SK-N-SH treated with all-trans-retinoic acid at 6 μM for 48 hours (cell line): Measurements from ENCODE around the gene CHST6.
"Not testable (repeated sequence)": the region's sequence is repeated elsewhere in the genome, so short reads cannot be mapped to it uniquely, and the experiment has no call there.

Source experiments
- ATAC-seq: fragments of 200-7000 bp; cut with Tn5 transposase; 3 replicates; pipeline ENCODE4 v1.9.1; 2020; ENCODE audit warnings: mild to moderate bottlenecking, moderate library complexity
- ARNTL ChIP-seq: fragments of 450-650 bp; formaldehyde crosslinking; IDR thresholded peaks from 2 replicates; pipeline ENCODE4 v1.5.0; 2020; ENCODE audit warnings: low read depth, mild to moderate bottlenecking, moderate library complexity, borderline replicate concordance
- CSDC2 ChIP-seq: fragments of 250-450 bp; sonication (Bioruptor Pico); IDR thresholded peaks from 2 replicates; pipeline ENCODE4 v1.5.0; 2020; ENCODE audit warnings: mild to moderate bottlenecking, moderate library complexity
- CSRNP3 ChIP-seq: fragments of 250-450 bp; sonication (Bioruptor Pico); IDR thresholded peaks from 2 replicates; pipeline ENCODE4 v1.5.1; 2021; ENCODE audit warnings: mild to moderate bottlenecking, moderate library complexity
- ESRRG ChIP-seq: fragments of 250-450 bp; sonication (Bioruptor Pico); IDR thresholded peaks from 2 replicates; pipeline ENCODE4 v1.6.1; 2021; ENCODE audit warnings: mild to moderate bottlenecking
- ISL1 ChIP-seq: fragments of 250-450 bp; sonication (Bioruptor Pico); IDR thresholded peaks from 2 replicates; pipeline ENCODE4 v2.1.2; 2022; ENCODE audit warnings: mild to moderate bottlenecking, moderate library complexity
- OSR1 ChIP-seq: fragments of 250-450 bp; sonication (Bioruptor Pico); IDR thresholded peaks from 2 replicates; pipeline ENCODE4 v1.8.0; 2022; ENCODE audit warnings: moderate library complexity, mild to moderate bottlenecking, inconsistent platforms
- PATZ1 ChIP-seq: fragments of 250-450 bp; sonication (Bioruptor Pico); IDR thresholded peaks from 2 replicates; pipeline ENCODE4 v1.8.0; 2020; ENCODE audit warnings: mild to moderate bottlenecking, moderate library complexity, borderline replicate concordance
- PPARA ChIP-seq: fragments of 250-450 bp; sonication (Bioruptor Pico); IDR thresholded peaks from 2 replicates; pipeline ENCODE4 v1.5.0; 2020; ENCODE audit warnings: mild to moderate bottlenecking, borderline replicate concordance
- RARB ChIP-seq: fragments of 250-450 bp; sonication (Bioruptor Pico); IDR thresholded peaks from 2 replicates; pipeline ENCODE4 v1.8.0; 2021; ENCODE audit warnings: mild to moderate bottlenecking, moderate library complexity
- SNAI2 ChIP-seq: fragments of 250-450 bp; sonication (Bioruptor Pico); IDR thresholded peaks from 2 replicates; pipeline ENCODE4 v1.5.0; 2020; ENCODE audit warnings: mild to moderate bottlenecking, moderate library complexity
- TCF4 ChIP-seq: fragments of 250-450 bp; sonication (Bioruptor Pico); IDR thresholded peaks from 2 replicates; pipeline ENCODE4 v1.8.0; 2021; ENCODE audit warnings: mild to moderate bottlenecking, moderate library complexity, borderline replicate concordance
- TOX ChIP-seq: fragments of 250-450 bp; sonication (Bioruptor Pico); IDR thresholded peaks from 2 replicates; pipeline ENCODE4 v1.8.0; 2021; ENCODE audit warnings: mild to moderate bottlenecking, moderate library complexity, borderline replicate concordance
- ZC3H10 ChIP-seq: fragments of 250-450 bp; sonication (Bioruptor Pico); IDR thresholded peaks from 2 replicates; pipeline ENCODE4 v1.5.1; 2021; ENCODE audit warnings: mild to moderate bottlenecking, moderate library complexity
- ZFP3 ChIP-seq: fragments of 250-450 bp; sonication (Bioruptor Pico); IDR thresholded peaks from 2 replicates; pipeline ENCODE4 v1.5.0; 2020; ENCODE audit warnings: mild to moderate bottlenecking, moderate library complexity
- ZFP30 ChIP-seq: fragments of 450-650 bp; formaldehyde crosslinking; IDR thresholded peaks from 2 replicates; pipeline ENCODE4 v1.5.0; 2022; ENCODE audit warnings: mild to moderate bottlenecking, moderate library complexity
- ZNF565 ChIP-seq: fragments of 450-650 bp; formaldehyde crosslinking; conservative IDR thresholded peaks from 2 replicates; pipeline ENCODE4 v1.5.0; 2020; ENCODE audit warnings: low read depth, mild to moderate bottlenecking, moderate library complexity
- ZNF70 ChIP-seq: fragments of 450-650 bp; formaldehyde crosslinking; IDR thresholded peaks from 2 replicates; pipeline ENCODE4 v1.5.0; 2020; ENCODE audit warnings: mild to moderate bottlenecking, moderate library complexity
- ZNF8 ChIP-seq: fragments of 450-650 bp; formaldehyde crosslinking; IDR thresholded peaks from 2 replicates; pipeline ENCODE4 v1.5.0; 2020; ENCODE audit warnings: mild to moderate bottlenecking, moderate library complexity
- TF ChIP-seq, protein P1 (sequence below): fragments of 250-450 bp; sonication (Bioruptor Pico); IDR thresholded peaks from 2 replicates; pipeline ENCODE4 v1.8.0; 2021; ENCODE audit warnings: low read depth, mild to moderate bottlenecking, moderate library complexity, borderline replicate concordance
- TF ChIP-seq, protein P2 (sequence below): fragments of 250-450 bp; sonication (Bioruptor Pico); IDR thresholded peaks from 2 replicates; pipeline ENCODE4 v1.5.0; 2020; ENCODE audit warnings: mild to moderate bottlenecking, moderate library complexity

Gene CHST6

GRCh38 chr16:75457485-75458021 is 37.7 kb downstream of the CHST6 start:
- TF ChIP-seq, protein P1, sequence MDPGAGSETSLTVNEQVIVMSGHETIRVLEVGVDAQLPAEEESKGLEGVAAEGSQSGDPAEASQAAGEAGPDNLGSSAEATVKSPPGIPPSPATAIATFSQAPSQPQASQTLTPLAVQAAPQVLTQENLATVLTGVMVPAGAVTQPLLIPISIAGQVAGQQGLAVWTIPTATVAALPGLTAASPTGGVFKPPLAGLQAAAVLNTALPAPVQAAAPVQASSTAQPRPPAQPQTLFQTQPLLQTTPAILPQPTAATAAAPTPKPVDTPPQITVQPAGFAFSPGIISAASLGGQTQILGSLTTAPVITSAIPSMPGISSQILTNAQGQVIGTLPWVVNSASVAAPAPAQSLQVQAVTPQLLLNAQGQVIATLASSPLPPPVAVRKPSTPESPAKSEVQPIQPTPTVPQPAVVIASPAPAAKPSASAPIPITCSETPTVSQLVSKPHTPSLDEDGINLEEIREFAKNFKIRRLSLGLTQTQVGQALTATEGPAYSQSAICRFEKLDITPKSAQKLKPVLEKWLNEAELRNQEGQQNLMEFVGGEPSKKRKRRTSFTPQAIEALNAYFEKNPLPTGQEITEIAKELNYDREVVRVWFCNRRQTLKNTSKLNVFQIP (CRISPR knock-in tag) = no peak
- no peak for TF ChIP-seq PPARA (CRISPR knock-in tag)
- no peak for TF ChIP-seq ZC3H10 (CRISPR knock-in tag)
- TF ChIP-seq CSDC2 (CRISPR knock-in tag) = no peak
- TF ChIP-seq TOX = no peak
- no peak for TF ChIP-seq ISL1 (CRISPR knock-in tag)
- TF ChIP-seq ZNF565 (CRISPR knock-in tag) = no peak
- no peak for TF ChIP-seq ZNF8 (CRISPR knock-in tag)
- TF ChIP-seq OSR1 = no peak
- no peak for TF ChIP-seq ZFP3 (CRISPR knock-in tag)
- TF ChIP-seq SNAI2 = no peak
- ATAC-seq = no peak

DNA sequence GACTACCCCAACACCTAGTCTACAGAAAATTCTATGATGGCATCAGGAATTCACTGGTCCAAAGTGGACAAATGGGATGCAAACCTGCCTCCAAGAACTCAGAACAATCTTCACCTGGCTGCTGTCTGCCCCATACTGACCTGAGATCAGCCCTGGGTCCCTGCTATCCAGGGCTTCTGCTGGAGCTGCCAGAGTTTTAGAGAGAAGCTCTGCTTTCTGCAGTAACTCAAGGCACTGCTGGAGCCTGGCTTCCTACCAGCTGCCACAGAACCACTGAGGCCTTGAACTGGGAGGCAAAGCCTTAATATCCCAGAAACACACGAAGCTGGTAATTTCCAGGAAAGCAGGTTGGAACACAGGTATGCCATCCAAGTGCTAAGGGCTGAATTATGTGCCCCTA is 38.3 kb downstream of the CHST6 start:
- no peak for TF ChIP-seq ZC3H10 (CRISPR knock-in tag)
- no peak for TF ChIP-seq ZNF70 (CRISPR knock-in tag)
- TF ChIP-seq ZNF8 (CRISPR knock-in tag) = no peak
- no peak for TF ChIP-seq TOX
- TF ChIP-seq PPARA (CRISPR knock-in tag) = no peak
- TF ChIP-seq, all 23 proteins: peak for 0
- ATAC-seq = no peak

GRCh38 chr16:75456486-75456885 is 38.8 kb downstream of the CHST6 start:
- not testable (repeated sequence) for ATAC-seq

DNA sequence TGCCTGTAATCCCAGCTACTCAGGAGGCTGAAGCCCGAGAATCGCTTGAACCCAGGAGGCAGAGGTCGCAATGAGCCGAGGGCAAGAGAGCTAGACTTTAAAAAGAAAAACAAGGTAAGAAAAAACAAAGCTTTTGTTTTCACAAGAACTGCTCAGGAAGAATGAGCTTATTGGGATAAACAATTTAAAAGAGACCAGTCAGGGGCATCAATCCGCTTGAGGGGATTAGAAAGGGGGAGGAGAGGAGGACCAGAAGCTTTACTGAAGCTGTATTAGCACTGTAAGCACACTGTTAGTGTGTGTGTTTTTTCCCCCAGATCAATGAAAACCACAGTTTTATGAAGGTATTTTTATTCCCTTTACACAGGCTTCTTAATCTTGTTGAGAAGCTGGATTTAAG is 39.6 kb downstream of the CHST6 start:
- ATAC-seq = no peak
- no peak for TF ChIP-seq ESRRG (CRISPR knock-in tag)
- TF ChIP-seq OSR1 = no peak
- TF ChIP-seq CSDC2 (CRISPR knock-in tag) = no peak
- no peak for TF ChIP-seq ZFP30 (CRISPR knock-in tag)
- TF ChIP-seq PATZ1 (CRISPR knock-in tag) = no peak
- TF ChIP-seq ARNTL (CRISPR knock-in tag) = no peak
- TF ChIP-seq CSRNP3 (CRISPR knock-in tag) = no peak
- TF ChIP-seq, protein P1 (CRISPR knock-in tag) = no peak
- TF ChIP-seq RARB (CRISPR knock-in tag) = no peak
- no peak for TF ChIP-seq SNAI2
- TF ChIP-seq TCF4 (CRISPR knock-in tag) = no peak
- TF ChIP-seq ZNF565 (CRISPR knock-in tag) = no peak
- no peak for TF ChIP-seq TOX
- TF ChIP-seq, protein P2, sequence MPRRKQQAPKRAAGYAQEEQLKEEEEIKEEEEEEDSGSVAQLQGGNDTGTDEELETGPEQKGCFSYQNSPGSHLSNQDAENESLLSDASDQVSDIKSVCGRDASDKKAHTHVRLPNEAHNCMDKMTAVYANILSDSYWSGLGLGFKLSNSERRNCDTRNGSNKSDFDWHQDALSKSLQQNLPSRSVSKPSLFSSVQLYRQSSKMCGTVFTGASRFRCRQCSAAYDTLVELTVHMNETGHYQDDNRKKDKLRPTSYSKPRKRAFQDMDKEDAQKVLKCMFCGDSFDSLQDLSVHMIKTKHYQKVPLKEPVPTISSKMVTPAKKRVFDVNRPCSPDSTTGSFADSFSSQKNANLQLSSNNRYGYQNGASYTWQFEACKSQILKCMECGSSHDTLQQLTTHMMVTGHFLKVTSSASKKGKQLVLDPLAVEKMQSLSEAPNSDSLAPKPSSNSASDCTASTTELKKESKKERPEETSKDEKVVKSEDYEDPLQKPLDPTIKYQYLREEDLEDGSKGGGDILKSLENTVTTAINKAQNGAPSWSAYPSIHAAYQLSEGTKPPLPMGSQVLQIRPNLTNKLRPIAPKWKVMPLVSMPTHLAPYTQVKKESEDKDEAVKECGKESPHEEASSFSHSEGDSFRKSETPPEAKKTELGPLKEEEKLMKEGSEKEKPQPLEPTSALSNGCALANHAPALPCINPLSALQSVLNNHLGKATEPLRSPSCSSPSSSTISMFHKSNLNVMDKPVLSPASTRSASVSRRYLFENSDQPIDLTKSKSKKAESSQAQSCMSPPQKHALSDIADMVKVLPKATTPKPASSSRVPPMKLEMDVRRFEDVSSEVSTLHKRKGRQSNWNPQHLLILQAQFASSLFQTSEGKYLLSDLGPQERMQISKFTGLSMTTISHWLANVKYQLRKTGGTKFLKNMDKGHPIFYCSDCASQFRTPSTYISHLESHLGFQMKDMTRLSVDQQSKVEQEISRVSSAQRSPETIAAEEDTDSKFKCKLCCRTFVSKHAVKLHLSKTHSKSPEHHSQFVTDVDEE (CRISPR knock-in tag) = no peak
- TF ChIP-seq, all 23 proteins: peak for 0
